Mesenchymal stem cell (in vitro differentiated cells and primary cell): ENCODE data around the gene GTF2F1.
A peak's percentile ranks its signal among the peaks of the same experiment; 100 is the strongest.
"Not testable (repeated sequence)": the region's sequence is repeated elsewhere in the genome, so short reads cannot be mapped to it uniquely, and the experiment has no call there.

Experiments used
- DNase-seq: peaks from one replicate; pipeline ENCODE4 v3.0.0-alpha.2; 2013
- H2AFZ ChIP-seq: one replicate; pipeline ENCODE4 v1.6.1; 2013; ENCODE audit warnings: low read depth, mild to moderate bottlenecking, control low read depth, inconsistent platforms, low read length, moderate library complexity
- H2AK5ac ChIP-seq: 2 replicates; pipeline ENCODE4 v1.6.1; 2013; ENCODE audit warnings: low read length, moderate library complexity, mild to moderate bottlenecking, inconsistent platforms; ENCODE audit not compliant: severe bottlenecking
- H2BK120ac ChIP-seq: one replicate; pipeline ENCODE4 v1.6.1; 2013; ENCODE audit warnings: low read depth, mild to moderate bottlenecking, inconsistent platforms, low read length, moderate library complexity
- H2BK12ac ChIP-seq, 2 experiments: one replicate each; pipeline ENCODE4 v1.6.1; 2013; ENCODE audit warnings: inconsistent platforms in 2 of 2, low read length in 2 of 2, mild to moderate bottlenecking in 2 of 2, moderate library complexity in 2 of 2, control low read depth in 1 of 2
- H2BK15ac ChIP-seq: one replicate; pipeline ENCODE4 v1.6.1; 2013; ENCODE audit warnings: mild to moderate bottlenecking, low read depth, inconsistent platforms; ENCODE audit not compliant: poor library complexity, severe bottlenecking
- H2BK5ac ChIP-seq: 2 replicates; pipeline ENCODE4 v1.6.1; 2013; ENCODE audit warnings: low read depth, mild to moderate bottlenecking, low read length, control low read depth, inconsistent platforms; ENCODE audit not compliant: poor library complexity, severe bottlenecking
- H3K14ac ChIP-seq, 2 experiments: one replicate each; pipeline ENCODE4 v1.6.1; 2013; ENCODE audit warnings: inconsistent platforms in 2 of 2, low read length in 2 of 2, control low read depth in 1 of 2, mild to moderate bottlenecking in 1 of 2, moderate library complexity in 1 of 2
- H3K18ac ChIP-seq, 2 experiments: one replicate each; pipeline ENCODE4 v1.6.1; 2013; ENCODE audit warnings: inconsistent platforms in 2 of 2, low read length in 2 of 2, control low read depth in 1 of 2, low read depth in 1 of 2, mild to moderate bottlenecking in 1 of 2
- H3K23ac ChIP-seq, 2 experiments: one replicate each; pipeline ENCODE4 v1.6.1; 2013; ENCODE audit warnings: inconsistent platforms in 2 of 2, low read length in 2 of 2, mild to moderate bottlenecking in 2 of 2, moderate library complexity in 2 of 2, control low read depth in 1 of 2
- H3K27ac ChIP-seq: 2 replicates; pipeline ENCODE4 v1.5.1; 2013; ENCODE audit warnings: mild to moderate bottlenecking, moderate library complexity, low read length, control low read depth, inconsistent platforms; ENCODE audit not compliant: poor library complexity, severe bottlenecking
- H3K27me3 ChIP-seq, 2 experiments: 2 replicates each; pipeline versions ENCODE4 v1.6.1 to v1.7.0; 2013; ENCODE audit warnings: low read length in 2 of 2, mild to moderate bottlenecking in 2 of 2, moderate library complexity in 2 of 2, control low read depth in 1 of 2, inconsistent platforms in 1 of 2; ENCODE audit not compliant: control insufficient read depth in 1 of 2, insufficient read depth in 1 of 2
- H3K36me3 ChIP-seq, 2 experiments: 2 replicates each; pipeline versions ENCODE4 v1.6.1 to v1.7.0; 2013; ENCODE audit warnings: low read length in 2 of 2, control low read depth in 1 of 2, inconsistent platforms in 1 of 2, low read depth in 1 of 2, mild to moderate bottlenecking in 1 of 2; ENCODE audit not compliant: insufficient read depth in 2 of 2, control insufficient read depth in 1 of 2
- H3K4ac ChIP-seq, 2 experiments: one replicate each; pipeline ENCODE4 v1.6.1; 2013; ENCODE audit warnings: inconsistent platforms in 2 of 2, low read length in 2 of 2, mild to moderate bottlenecking in 2 of 2, moderate library complexity in 2 of 2, control low read depth in 1 of 2, low read depth in 1 of 2
- H3K4me1 ChIP-seq: 2 replicates; pipeline ENCODE4 v1.6.1; 2013; ENCODE audit warnings: low read depth, low read length, control low read depth; ENCODE audit not compliant: control insufficient read depth, insufficient read depth
- H3K4me2 ChIP-seq: 2 replicates; pipeline ENCODE4 v1.6.1; 2013; ENCODE audit warnings: low read length, mild to moderate bottlenecking, inconsistent platforms; ENCODE audit not compliant: poor library complexity, severe bottlenecking
- H3K4me3 ChIP-seq, 2 experiments: 2 replicates each; pipeline versions ENCODE4 v1.5.1 to v1.7.0; 2013; ENCODE audit warnings: low read length in 2 of 2, mild to moderate bottlenecking in 2 of 2, control low read depth in 1 of 2, low read depth in 1 of 2; ENCODE audit not compliant: insufficient read depth in 1 of 2
- H3K79me1 ChIP-seq: replicated peaks from 2 replicates; pipeline ENCODE4 v1.6.1; 2013; ENCODE audit warnings: mild to moderate bottlenecking, control low read depth, low read length, inconsistent platforms; ENCODE audit not compliant: poor library complexity, severe bottlenecking
- H3K9ac ChIP-seq: 2 replicates; pipeline ENCODE4 v1.7.0; 2013; ENCODE audit warnings: mild to moderate bottlenecking, low read length, moderate library complexity
- H3K9me3 ChIP-seq: 2 replicates; pipeline ENCODE4 v1.7.0; 2013; ENCODE audit warnings: mild to moderate bottlenecking, low read length; ENCODE audit not compliant: control insufficient read depth
- H4K8ac ChIP-seq: one replicate; pipeline ENCODE4 v1.6.1; 2013; ENCODE audit warnings: inconsistent platforms, mild to moderate bottlenecking, low read length, moderate library complexity
- H4K91ac ChIP-seq: one replicate; pipeline ENCODE4 v1.6.1; 2013; ENCODE audit warnings: mild to moderate bottlenecking, low read length, inconsistent platforms
- WGBS: methylation state at CpG from one replicate; pipeline ENCODE4 v1.1.7; 2013; ENCODE audit warnings: mixed read lengths; 5-methylcytosine and 5-hydroxymethylcytosine counted together

GTF2F1 gene

DNA sequence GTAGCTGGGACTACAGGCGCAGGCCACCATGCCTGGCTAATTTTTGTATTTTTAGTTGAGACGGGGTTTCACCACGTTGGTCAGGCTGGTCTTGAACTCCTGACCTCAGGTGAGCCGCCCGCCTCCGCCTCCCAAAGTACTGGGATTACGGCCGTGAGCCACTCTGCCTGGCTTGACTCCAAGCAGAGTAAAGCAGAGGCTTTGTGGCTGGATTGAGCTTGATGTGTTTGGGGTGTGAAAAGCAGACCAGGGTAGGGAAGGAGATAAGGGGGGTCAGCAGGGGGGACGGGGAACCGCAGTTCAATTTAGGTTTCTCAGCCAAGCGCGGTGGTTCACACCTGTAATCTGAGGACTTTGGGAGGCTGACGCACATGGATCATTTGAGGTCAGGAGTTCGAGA lies 35.8 kb downstream of the GTF2F1 start:
- Histone ChIP-seq H2BK120ac (no peak overlapping the region), H4K91ac (no peak overlapping the region), H4K8ac (no peak overlapping the region), H3K36me3 (no peaks in the 10 kb centered on the region), H3K18ac (no peak overlapping the region), H3K79me1 (peaks cover under 1% of the 10 kb centered on the region), H2AFZ (no peak overlapping the region), H3K4me3 (no peak overlapping the region), H3K23ac (no peak overlapping the region), H2AK5ac (no peak overlapping the region), H2BK15ac (no peak overlapping the region), H2BK12ac (no peak overlapping the region), H3K27me3 (no peaks in the 10 kb centered on the region), H3K4me2 (no peak overlapping the region), H2BK5ac (no peak overlapping the region), H3K9me3 (no peaks in the 10 kb centered on the region), H3K4ac (no peak overlapping the region), H3K14ac (no peak overlapping the region), H3K27ac (no peak overlapping the region), H3K9ac (no peak overlapping the region), H3K4me1 (no peaks in the 10 kb centered on the region)
- 89% methylated on average over 14 of the region's 14 CpGs for WGBS
- DNase-seq: no peak

DNA sequence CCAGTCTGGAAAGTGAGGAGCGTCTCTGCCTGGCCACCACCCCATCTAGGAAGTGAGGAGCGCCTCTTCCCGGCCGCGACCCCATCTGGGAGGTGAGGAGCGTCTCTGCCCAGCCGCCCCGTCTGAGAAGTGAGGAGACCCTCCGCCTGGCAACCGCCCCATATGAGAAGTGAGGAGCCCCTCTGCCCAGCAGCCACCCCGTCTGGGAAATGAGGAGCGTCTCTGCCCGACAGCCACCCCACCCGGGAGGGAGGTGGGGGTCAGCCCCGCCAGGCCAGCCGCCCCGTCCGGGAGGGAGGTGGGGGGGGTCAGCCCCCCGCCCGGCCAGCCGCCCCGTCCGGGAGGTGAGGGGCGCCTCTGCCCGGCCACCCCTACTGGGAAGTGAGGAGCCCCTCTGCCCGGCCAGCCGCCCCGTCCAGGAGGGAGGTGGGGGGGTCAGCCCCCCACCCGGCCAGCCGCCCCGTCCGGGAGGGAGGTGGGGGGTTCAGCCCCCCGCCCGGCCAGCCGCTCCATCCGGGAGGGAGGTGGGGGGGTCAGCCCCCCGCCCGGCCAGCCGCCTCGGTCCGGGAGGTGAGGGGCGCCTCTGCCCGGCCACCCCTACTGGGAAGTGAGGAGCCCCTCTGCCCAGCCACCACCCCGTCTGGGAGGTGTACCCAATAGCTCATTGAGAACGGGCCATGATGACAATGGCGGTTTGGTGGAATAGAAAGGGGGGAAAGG lies 37.5 kb downstream of the GTF2F1 start:
- DNase-seq: not testable (repeated sequence)

DNA sequence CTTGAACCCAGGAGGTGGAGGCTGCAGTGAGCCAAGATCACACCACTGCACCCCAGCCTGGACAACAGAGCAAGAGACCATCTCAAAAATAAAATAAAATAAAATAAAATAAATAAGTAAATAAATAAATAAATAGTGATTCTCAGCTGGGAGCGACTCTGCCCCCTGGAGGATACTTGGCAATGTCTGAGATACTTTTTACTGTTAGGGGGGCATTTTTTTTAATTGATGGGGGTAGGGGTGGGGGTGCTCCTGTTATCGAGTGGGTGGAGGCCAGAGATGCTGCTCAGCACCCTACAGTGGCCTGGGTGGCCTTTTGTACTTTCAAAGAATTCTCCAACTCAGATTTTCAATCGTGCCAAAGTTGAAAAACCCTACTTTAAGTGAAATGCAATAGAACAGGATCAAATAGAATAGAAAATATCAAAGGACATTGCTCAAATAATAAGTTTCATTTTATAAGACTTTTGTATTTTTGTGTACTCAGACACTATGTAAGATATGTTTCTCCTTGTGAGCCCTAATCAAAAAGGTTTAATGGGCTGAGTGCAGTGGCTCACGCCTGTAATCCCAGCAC lies 38.8 kb downstream of the GTF2F1 start:
- Histone ChIP-seq H4K91ac (no peak overlapping the region), H2AK5ac (no peak overlapping the region), H2BK5ac (no peak overlapping the region), H3K9ac (no peak overlapping the region), H3K79me1 (no peaks in the 10 kb centered on the region), H3K4me1 (no peaks in the 10 kb centered on the region), H3K4me2 (no peak overlapping the region), H3K27ac (no peak overlapping the region), H2BK12ac (no peak overlapping the region), H3K27me3 (peaks cover 0 to 6% of the 10 kb centered on the region in 2 experiments), H3K36me3 (no peaks in the 10 kb centered on the region), H3K9me3 (no peaks in the 10 kb centered on the region), H3K14ac (no peak overlapping the region), H3K4ac (no peak overlapping the region), H2BK120ac (no peak overlapping the region), H3K4me3 (no peak overlapping the region), H2BK15ac (no peak overlapping the region), H3K23ac (no peak overlapping the region), H3K18ac (no peak overlapping the region), H4K8ac (no peak overlapping the region), H2AFZ (no peak overlapping the region)
- DNase-seq: peak; percentile 41
- WGBS: 69% methylated on average over 3 of the region's 4 CpGs

More for the DNA sequence above, 37.5 kb downstream of the GTF2F1 start:
- not testable (repeated sequence) for H3K4me3 ChIP-seq, H2AFZ ChIP-seq, H2BK12ac ChIP-seq, H2BK5ac ChIP-seq, H3K23ac ChIP-seq, H2BK120ac ChIP-seq, H3K9me3 ChIP-seq, H3K27me3 ChIP-seq, H3K18ac ChIP-seq, H3K27ac ChIP-seq, H3K14ac ChIP-seq, H4K91ac ChIP-seq, H3K4ac ChIP-seq, H2AK5ac ChIP-seq, H3K4me2 ChIP-seq, H3K4me1 ChIP-seq, H3K9ac ChIP-seq, H4K8ac ChIP-seq, H3K79me1 ChIP-seq, H2BK15ac ChIP-seq, H3K36me3 ChIP-seq
- 92% methylated on average over 29 of the region's 46 CpGs for WGBS

DNA sequence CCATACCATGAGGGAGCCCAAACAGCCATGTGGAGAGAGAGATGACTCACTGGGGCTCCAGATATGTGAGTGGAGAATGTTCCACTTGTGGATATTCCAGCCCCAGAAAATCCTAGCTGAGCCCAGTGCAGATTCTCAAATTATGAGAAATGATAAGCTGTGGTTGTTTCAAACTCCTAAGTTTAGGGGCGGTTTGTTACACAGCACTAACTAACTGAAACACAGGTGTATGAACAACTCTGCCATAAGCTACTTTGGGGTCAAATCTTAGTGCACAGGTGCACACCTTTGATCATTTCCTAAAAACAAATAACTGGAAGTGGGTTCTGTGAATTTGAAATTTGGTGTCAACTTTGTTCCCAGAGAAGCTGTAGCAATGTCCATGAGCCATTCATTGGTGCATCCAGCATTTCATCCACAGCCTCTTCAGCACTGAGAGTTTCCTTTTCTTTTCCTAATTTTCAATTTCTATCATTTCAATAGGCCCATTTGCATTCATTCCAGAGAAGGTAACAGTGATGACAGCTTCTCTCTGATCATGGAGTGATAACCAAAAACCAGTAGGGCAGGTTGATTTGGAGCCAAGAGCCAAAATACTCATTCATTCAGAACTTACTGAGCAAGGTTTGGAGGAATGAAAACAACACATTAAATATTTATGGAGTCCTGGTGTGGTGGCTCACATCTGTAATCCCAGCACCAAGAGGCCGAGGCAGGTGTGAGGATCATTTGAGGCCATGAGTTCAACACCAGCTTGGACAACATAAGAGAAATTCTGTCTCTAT lies 40.4 kb downstream of the GTF2F1 start:
- no peaks in the 10 kb centered on the region for H3K4me1 ChIP-seq
- H3K79me1 ChIP-seq: no peaks in the 10 kb centered on the region
- WGBS: 94% methylated on average over 2 of the region's 2 CpGs
- no peaks in the 10 kb centered on the region for H3K36me3 ChIP-seq
- no peak overlapping the region for H3K14ac ChIP-seq
- H3K27me3 ChIP-seq: peaks cover 0 to 6% of the 10 kb centered on the region in 2 experiments
- no peak overlapping the region for H2AFZ ChIP-seq
- DNase-seq: no peak
- H2BK12ac ChIP-seq: no peak overlapping the region
- H2AK5ac ChIP-seq: no peak overlapping the region
- no peak overlapping the region for H3K9ac ChIP-seq
- no peak overlapping the region for H2BK15ac ChIP-seq
- no peak overlapping the region for H2BK120ac ChIP-seq
- no peak overlapping the region for H3K23ac ChIP-seq
- no peak overlapping the region for H3K18ac ChIP-seq
- H4K91ac ChIP-seq: no peak overlapping the region
- no peak overlapping the region for H3K4ac ChIP-seq
- H3K4me2 ChIP-seq: no peak overlapping the region
- no peak overlapping the region for H3K4me3 ChIP-seq
- H3K9me3 ChIP-seq: no peaks in the 10 kb centered on the region
- H4K8ac ChIP-seq: no peak overlapping the region
- H3K27ac ChIP-seq: no peak overlapping the region
- no peak overlapping the region for H2BK5ac ChIP-seq
